ENCODE data around the gene CRYZ. TPM values are rescaled to one million over a fixed set of nuclear protein-coding genes. Genes with fewer than 3 reads are reported as not detected.

CRYZ gene
- total and polyA plus RNA-seq, 11 donors = 12.7 to 54.1 (median 38.6) TPM

DNA sequence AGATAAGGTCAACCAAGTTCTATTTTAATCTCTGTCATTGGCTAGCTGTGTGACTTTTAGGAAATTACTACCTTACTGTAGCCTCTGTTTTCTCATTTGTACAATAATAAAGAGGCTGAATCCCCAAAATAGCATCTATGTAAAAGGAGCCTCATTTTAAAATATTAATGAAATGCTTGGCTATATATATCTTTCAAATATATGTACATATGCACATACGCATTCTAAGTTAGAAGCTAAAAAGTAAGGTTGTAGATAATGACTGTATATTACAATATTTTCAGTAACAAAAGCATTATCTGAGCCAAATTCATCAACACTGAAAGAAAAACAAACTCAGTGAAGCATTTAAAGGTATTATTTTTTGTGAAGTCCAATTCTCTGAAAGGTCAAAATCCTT is 44.7 kb upstream of the CRYZ start:
- H3K27me3 ChIP-seq = peaks cover 0 to 30% (median 3%) of the 10 kb centered on the region in 9 donors
- intact Hi-C loops (cut with DNase I) = no loop called here
- 88 to 96% (median 92%) methylated on average over 1 of the region's 1 CpG for WGBS, 4 donors

DNA sequence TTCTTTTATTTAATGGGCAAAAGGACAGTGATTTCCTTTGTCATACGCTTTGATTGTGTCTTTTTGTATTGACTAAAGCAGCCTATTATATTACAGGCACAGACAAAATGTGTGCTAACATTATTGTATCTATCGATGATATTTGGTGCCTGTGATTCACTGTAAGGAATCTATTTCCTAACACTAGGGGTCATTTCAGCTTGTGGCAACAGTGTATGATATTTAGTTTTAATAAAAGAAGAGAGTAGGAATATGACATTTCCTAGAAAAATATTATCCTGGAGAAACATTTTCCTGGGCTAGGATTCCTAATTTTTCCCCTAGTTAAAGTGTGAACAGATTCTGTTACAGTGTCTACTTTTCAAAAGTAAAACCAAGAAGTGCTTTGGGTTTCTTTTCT is 42.9 kb upstream of the CRYZ start:
- Histone ChIP-seq H3K27me3 (peaks cover 0 to 30% (median 3%) of the 10 kb centered on the region in 9 donors), H3K4me3 (no peak overlapping the region), H3K4me1 (no peaks in the 10 kb centered on the region), H3K27ac (no peak overlapping the region), H3K36me3 (no peaks in the 10 kb centered on the region), H3K9me3 (no peaks in the 10 kb centered on the region)
- TF ChIP-seq, protein P1, sequence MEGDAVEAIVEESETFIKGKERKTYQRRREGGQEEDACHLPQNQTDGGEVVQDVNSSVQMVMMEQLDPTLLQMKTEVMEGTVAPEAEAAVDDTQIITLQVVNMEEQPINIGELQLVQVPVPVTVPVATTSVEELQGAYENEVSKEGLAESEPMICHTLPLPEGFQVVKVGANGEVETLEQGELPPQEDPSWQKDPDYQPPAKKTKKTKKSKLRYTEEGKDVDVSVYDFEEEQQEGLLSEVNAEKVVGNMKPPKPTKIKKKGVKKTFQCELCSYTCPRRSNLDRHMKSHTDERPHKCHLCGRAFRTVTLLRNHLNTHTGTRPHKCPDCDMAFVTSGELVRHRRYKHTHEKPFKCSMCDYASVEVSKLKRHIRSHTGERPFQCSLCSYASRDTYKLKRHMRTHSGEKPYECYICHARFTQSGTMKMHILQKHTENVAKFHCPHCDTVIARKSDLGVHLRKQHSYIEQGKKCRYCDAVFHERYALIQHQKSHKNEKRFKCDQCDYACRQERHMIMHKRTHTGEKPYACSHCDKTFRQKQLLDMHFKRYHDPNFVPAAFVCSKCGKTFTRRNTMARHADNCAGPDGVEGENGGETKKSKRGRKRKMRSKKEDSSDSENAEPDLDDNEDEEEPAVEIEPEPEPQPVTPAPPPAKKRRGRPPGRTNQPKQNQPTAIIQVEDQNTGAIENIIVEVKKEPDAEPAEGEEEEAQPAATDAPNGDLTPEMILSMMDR (IDR thresholded peaks at IDR 0.05) = no peak
- TF ChIP-seq POLR2A (IDR thresholded peaks at IDR 0.05) = no peak
- WGBS, 4 donors = 81 to 87% (median 84%) methylated on average over 2 of the region's 2 CpGs
- ATAC-seq = no peak
- DNase-seq = no peak
- intact Hi-C loops (cut with DNase I) = no loop called here

More for the DNA sequence above, 44.7 kb upstream of the CRYZ start:
- no peaks in the 10 kb centered on the region for H3K4me1 ChIP-seq
- H3K36me3 ChIP-seq = no peaks in the 10 kb centered on the region
- no peak for TF ChIP-seq POLR2A (IDR thresholded peaks at IDR 0.05)
- TF ChIP-seq, protein P1 (IDR thresholded peaks at IDR 0.05) = no peak
- no peak overlapping the region for H3K27ac ChIP-seq
- H3K9me3 ChIP-seq = no peaks in the 10 kb centered on the region
- ATAC-seq (no peak), DNase-seq (no peak)
- no peak overlapping the region for H3K4me3 ChIP-seq

DNA sequence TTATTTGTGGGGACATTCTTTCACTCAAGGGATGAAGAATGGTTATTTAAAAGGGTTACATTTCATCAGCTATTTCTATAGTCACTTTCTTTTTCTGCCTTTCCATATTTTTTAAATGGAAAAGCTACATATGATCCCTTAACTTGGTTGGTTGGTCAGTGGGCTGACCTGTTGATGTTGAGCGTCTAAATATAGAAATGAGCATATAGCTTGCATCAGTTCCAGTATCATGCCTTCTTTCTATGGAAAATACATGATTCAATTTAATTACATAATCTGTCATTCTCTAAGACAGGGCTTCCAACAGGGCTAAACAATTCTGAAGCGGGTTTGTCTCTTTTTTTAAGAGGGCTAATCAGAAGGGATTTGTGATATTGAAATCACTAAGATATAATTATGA is 40.7 kb upstream of the CRYZ start:
- TF ChIP-seq, protein P1 (IDR thresholded peaks at IDR 0.05) = no peak
- no peak for TF ChIP-seq POLR2A (IDR thresholded peaks at IDR 0.05)
- H3K36me3 ChIP-seq = no peaks in the 10 kb centered on the region
- intact Hi-C loops (cut with DNase I) = loop anchor here in 9 of 10 donors (2.0 to 5.0 kb wide), 4 partner anchors 429 to 434 kb away; no protein-coding TSS in a partner anchor
- DNase-seq = no peak
- no peak overlapping the region for H3K4me3 ChIP-seq
- H3K27ac ChIP-seq = no peak overlapping the region
- no peaks in the 10 kb centered on the region for H3K9me3 ChIP-seq
- no peak for ATAC-seq
- WGBS, 4 donors = 74 to 80% (median 78%) methylated on average over 2 of the region's 2 CpGs
- H3K4me1 ChIP-seq = no peaks in the 10 kb centered on the region
- peaks cover 0 to 30% (median 3%) of the 10 kb centered on the region in 9 donors for H3K27me3 ChIP-seq

DNA sequence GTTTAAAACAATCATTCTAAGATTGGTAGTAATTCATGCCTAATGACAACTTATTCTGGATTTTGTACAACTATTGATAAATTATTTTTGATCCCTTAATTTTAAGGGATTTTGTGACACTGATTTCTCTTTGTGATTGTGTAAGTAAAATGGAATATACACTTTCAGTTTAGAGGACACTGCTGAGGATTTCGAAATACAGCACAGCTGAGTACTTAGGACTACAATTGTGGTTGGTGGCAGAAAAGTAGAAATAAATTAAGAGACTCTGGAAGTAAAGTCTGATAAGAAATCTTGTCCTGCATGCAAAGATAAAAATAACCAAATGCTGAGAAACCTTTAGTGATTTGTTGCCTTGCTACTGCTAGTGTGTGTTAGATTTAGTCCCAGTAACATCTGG is 40.1 kb upstream of the CRYZ start:
- H3K4me3 ChIP-seq = no peak overlapping the region
- TF ChIP-seq, protein P1 (IDR thresholded peaks at IDR 0.05) = no peak
- no peak for TF ChIP-seq POLR2A (IDR thresholded peaks at IDR 0.05)
- H3K4me1 ChIP-seq = no peaks in the 10 kb centered on the region
- H3K36me3 ChIP-seq = no peaks in the 10 kb centered on the region
- ATAC-seq (no peak), DNase-seq (no peak)
- 29 to 71% (median 52%) methylated on average over 1 of the region's 1 CpG for WGBS, 4 donors
- intact Hi-C loops (cut with DNase I) = loop anchor here in 9 of 10 donors (2.0 to 5.0 kb wide), 4 partner anchors 429 to 434 kb away; no protein-coding TSS in a partner anchor
- H3K27me3 ChIP-seq = peaks cover 0 to 30% (median 3%) of the 10 kb centered on the region in 9 donors
- no peaks in the 10 kb centered on the region for H3K9me3 ChIP-seq
- no peak overlapping the region for H3K27ac ChIP-seq
